ENCODE data around the gene PEPD.
"Not testable (repeated sequence)": the region's sequence is repeated elsewhere in the genome, so short reads cannot be mapped to it uniquely, and the experiment has no call there.

Gene PEPD

DNA sequence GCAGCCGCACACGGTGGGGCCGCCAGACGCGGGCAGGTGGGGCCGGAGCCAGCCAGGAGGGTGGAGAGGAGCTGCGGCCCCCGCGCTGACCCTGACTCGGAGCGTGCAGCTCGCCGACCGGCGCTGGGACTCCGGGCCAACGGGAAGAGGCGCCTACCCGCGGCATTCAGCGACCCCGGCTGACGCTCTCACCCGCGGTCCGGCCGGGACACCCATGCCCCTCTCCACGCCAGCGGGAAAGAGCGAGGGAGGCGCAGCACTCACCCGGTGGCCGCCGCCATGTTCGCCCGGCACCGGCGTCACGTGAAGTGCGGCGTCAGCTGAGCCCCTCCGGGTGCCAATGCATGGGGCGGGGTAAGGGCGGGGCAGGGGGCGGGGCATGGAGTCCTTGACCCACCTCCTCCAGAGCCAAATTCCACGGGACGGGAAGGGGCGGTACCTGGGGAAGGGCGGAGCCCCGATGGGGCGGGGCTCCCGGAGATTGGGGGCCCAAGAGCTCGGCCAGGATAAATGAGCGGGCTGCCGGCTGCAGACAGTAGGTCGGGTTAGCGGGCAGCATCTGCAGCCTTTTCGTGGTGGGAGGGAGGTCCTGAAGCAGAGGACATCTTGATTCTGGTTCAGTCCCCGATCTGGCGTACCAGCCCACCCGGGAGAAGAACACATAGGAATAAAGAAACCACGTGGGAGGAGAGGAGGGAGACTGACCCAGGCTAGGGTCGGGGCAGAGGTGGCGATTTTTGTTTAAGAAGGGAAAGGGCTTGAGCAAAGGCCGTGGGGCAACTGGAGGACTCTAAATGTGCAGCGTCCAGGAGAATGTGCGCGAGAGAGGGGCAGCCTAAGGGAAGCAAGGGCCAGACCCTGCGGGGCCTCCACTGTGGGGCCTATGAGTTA is at the start of gene PEPD:
TSS of gene PEPD (minus strand) at position 312 of the 891 bp plus-strand sequence. CDS start at position 281, 31 bp downstream.
- DNase-seq, result peak; percentile 90

DNA sequence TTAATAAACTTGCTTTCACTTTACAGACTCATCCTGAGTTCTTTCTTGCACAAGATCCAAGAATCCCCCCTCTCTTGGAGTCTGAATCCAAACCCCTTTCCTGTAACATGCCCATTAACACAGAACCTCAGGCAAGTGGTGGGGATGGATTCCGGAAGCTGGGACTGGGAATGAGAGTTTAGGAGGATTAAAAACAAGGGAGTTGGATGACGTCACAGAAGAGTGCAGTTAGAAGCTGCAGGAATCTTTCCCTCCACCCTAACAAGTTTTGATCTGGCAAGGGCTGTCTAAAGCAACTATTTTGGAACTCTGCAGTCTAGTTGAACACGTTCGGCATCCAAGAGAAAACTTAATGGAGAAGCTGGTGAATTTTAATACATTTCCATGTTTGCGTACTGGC is 48.2 kb upstream of the PEPD start:
- DNase-seq, result no peak

DNA sequence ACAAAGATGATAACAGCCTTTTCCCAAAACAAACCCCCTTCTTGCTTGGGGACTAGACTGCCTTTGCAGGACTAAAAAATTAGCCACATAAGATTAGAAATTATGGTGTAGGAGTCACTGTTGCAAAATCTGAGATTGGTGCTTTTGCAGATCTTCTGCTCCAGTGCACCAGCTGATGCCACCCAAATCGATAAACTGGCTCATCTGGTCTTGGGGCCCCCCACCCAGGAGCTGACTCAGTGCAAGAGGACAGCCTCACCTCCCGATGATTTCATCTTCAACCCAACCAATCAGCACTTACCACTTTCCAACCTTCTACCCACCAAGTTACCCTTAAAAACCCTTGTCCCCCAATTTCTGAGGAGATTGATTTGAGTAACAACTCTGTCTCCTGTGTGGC is 47.1 kb upstream of the PEPD start:
- DNase-seq, result no peak

DNA sequence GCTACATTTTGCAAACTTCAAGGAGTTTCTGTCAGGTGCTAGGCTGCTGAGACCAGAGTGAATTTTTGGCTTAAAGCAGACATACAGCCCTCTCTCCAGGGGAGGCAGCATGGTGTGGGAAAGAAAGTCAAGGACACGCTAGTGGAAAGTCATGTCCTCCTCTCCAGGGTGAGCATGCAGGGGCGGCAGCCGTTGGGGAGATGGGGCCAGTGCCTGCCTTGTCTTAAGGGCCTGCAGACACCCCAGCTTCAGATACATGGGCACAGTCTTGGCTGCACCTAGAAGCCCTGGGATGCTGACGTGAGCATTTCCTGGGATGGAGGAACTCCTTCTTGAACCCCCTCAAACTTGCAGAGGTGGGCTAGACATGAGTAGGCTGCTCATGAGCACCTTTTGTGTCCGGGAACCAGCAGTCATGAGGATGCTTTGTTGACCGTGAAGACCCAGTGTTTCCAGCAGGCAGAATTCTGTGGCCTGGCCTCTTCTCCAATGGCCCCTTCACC is 43.3 kb upstream of the PEPD start:
- DNase-seq, result no peak

DNA sequence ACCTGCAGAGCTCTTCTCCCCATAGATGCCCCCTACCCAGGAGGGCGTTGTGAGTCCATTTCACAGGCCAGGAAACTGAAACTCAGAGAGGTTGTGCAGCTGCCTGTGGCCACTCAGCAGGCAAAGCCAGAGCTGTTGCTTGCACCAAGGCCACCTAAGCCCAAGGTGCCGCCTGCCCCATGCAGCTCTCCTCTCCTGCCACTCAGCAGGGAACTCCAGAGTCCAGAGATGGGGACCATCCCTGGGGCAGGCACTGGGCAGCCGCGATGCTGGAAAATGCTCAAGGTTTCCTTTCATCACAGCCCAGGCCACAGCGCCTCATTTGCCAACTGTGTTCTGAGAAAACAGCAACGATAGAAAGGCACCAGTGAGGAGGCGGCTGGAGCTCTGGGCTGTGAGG is 41.0 kb upstream of the PEPD start:
- DNase-seq, result no peak

DNA sequence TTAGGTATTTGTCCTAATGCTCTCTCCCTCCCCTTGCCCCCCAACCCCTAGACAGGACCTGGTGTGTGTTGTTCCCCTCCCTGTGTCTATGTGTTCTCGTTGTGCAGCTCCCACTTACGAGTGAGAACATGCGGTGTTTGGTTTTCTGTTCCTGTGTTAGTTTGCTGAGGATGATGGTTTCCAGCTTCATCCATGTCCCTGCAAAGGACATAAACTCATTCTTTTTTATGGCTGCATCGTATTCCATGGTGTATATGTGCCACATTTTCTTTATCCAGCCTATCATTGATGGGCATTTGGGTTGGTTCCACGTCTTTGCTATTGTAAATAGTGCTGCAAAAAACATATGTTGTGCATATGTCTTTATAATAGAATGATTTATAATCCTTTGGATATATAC is 40.1 kb upstream of the PEPD start:
- not testable (repeated sequence) for DNase-seq

DNA sequence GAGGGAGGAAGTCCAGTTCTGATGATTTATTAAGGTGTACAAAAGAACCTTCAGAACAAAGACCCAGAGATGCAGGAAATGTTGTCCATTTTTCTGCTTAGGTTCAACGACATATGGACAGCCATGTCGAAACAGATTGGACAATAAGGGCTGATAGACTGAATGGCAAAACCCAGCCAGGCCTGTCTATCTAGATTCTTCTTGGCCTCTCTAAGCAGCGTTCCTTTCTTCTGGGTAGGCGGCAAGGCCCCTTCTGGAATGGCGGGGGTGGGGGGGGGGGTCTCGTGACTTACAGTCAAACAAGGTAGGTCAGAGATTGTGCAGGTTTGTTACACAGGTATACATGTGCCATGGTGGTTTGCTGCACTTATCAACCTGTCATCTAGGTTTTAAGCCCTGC is 39.7 kb upstream of the PEPD start:
- DNase-seq, result no peak

DNA sequence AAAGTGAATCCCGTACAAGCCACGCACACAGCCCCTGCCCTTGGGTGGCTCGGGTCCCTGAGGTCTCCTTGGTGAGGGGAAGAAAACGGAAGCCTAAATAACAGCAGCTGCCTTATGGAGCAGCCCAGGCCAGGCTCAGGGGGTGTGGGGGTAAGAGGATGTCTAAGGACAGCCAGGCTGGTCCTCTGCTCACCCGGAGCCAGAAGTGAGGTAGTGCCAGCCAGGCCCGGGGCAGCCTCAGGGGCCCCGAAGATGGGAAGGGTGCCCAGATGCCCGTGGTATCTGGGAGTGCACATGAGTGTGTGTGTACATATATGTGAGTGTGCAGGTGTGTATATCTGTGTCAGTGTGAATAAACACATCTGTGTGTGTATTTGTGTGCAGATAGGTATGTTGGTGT is 38.4 kb upstream of the PEPD start:
- DNase-seq, result no peak

DNA sequence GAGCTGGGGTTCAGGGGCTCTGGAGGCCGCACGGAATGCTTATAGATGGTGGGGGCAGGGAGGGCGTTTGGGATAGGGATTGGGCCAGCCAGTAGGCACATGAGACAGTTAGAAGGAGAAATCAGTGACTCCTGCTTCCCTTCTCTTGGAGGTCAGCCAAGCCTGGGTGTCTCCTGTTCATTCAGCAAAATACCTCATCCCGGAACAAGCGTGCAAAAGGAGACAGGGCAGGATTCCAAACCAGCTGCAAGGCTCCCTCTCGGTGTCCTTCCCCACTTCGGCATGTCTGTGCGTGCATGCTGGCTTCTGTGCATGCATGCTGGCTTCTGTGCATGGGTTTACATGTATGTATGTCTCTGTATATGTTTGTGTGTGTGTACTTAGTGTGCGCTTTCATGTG is 37.3 kb upstream of the PEPD start:
- peak; percentile 18 for DNase-seq

DNA sequence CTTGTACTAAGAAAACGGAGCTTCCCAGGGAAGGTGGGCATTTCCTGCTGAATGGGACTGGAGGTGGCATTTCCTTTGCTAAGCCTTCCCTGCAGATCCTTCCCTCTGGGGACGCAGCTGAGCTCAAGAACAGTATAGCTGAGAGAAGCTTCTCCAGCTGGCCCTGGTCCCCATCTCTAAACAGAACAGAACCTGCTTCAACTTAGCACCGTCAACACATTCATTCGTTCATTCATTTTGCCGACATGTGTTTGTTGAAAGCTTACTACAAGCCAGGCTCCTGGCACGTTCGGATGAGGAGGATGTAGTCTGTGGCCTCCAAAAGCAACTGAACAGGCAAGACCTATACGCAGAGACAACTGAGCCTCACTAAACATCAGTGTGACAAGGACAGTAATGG is 36.6 kb upstream of the PEPD start:
- DNase-seq, result no peak

DNA sequence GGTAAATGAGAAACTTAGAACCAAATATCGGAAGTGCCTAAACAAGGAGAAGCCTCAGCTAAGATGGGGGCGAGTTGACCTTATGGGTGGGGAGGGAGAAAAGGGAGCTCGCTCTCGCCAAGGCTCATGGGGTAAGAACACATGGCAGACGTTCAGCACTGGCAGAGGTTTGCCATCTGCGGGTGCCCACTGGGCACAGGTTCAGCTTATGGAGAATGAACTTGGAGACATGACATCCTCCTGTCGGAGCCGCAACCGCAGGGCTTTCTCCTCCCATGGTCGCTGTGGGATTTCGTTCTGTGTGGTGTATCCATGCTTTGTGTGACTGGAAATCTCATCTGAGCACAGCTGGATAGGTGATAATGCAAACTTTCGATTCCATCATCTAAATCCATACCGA is 36.1 kb upstream of the PEPD start:
- DNase-seq, result no peak

DNA sequence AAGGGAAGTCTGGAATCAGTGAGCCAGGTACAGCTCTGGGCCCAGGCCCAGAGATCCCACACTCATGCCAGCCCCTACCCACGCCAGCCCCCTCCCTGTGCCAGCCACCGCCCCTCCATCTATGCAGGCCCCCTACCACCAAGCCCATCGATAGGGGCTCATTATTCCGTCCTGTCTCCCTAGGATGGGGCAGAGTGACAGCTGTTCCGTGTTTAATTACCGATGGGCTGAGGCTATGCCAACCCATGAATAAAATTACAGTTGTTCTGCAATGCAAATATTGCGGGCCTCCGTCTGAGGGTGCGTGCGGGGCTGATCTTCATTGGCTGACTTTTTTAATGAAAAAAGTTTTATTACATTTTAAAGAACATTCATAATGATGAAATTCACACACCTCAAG is 35.6 kb upstream of the PEPD start:
- no peak for DNase-seq

DNA sequence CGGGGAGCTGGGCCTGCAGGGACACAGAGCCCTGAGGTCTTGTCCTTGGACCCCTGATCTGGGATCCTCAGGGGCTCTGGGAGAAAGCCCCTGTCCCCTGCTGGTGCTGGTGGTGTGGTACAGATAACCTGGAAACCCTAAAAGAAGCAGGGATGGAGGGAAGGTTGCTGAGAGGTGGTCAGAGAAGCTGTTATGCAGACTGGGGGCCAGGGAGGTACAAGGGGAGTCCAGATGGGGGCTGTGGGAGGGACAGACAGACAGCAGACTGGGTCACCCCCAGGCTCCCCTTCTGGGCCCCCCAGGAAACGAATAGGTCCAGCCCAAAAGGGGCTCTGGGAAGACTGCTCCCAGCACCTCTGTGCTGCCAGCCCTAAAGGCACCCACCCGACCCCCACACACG is 34.7 kb upstream of the PEPD start:
- DNase-seq, result no peak

DNA sequence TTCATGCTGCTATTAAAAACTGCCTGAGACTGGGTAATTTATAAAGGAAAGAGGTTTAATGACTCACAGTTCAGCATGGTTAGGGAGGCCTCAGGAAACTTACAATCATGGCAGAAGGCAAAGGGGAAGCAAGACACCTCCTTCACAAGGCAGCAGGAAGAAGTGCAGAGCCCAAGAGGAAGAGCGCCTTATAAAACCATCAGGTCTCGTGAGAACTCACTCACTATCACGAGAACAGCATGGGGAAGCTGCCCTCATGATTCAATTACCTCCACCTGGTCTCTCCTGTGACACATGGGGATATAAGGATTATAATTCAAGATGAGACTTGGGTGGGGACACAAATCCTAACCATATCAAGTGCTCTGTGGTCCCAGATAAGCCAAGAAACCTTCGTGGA is 34.1 kb upstream of the PEPD start:
- not testable (repeated sequence) for DNase-seq

DNA sequence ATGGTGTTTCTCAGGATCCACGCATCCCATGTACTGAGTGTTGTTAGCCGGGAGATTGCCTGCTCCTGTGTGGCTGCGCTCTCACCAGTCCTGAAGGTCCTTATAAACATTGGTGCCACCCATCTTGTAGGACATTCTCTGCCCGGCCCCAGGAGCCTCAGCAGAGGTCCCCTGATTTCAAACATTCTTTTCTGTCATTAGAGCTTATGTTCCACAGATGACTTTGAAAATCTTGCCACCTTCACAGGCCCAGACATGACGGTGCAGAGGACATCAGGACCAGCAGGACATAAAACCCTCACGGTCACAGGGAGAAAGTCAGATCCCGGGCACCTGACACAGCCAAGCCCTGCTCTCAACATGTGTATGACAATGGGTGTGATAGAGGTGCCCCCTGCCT is 33.2 kb upstream of the PEPD start:
- DNase-seq, result no peak

DNA sequence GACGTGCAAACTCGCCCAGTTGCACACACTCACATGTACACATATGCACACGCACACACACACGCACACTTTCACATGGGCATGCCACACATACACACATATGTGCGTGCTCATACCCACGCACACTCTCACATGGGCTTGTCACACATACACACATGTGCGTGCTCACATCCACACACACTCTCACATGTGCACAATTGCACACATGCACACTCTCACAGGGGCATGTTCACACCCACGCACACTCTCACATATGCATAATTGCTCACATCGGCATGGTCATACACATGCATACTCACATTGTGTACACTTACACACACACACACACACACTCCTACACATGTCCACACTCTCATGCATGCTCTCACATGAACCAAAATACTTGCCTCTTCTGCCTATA is 32.8 kb upstream of the PEPD start:
- DNase-seq, result no peak

DNA sequence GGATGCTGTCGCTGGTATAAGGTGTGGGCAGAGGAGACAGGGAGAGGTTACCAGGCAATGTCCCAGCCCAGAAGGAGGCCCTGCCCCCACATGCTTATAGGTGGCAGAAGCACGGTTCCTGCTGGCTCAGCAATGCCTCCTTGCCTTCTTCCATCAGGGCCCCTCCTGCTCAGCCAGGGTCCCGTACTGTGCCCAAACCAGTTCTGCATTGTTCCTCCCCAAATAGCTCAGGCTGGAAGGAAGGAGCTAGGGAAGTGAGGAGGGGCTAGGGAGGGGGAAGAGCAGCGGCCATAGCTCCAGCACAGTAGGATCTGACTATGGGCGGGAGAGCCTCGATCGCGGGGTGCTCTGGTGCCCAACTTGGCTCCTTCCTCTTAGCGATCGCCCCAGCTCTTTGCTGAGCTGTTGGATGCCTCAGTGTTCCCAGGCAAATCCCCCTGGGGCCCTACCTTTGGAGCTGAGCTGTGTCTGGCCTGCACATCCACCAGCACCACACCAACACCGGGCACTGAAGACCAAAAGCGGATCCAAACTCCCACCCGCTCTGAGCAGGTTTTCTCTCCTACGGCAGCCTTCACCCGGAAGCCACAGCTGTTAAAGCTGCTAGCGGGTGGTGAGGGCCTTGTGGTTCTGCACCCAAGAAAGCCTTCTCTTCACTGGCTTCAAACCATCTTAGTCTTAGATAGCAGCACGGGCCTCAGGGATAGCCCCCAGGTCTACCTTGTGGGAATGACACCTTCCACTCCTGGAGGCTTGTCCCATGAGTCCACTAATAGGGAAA is 32.1 kb upstream of the PEPD start:
- no peak for DNase-seq

DNA sequence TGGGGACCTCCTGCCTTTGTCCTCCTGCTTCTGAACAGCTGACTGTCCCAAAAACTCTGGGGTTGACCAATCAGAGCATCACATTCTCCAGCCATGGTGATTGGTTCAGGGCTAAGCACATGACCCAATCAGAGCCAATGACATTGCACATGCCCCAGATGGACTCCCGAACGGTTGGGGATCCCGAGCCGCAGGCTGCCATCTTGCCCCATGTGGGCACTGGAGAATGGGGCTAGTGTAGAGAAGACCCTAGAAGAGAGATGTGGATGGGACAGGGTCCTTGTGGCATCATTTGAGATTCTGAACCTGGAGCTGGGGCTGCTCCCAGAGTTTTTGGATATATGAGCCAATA is 31.3 kb upstream of the PEPD start:
- no peak for DNase-seq

DNA sequence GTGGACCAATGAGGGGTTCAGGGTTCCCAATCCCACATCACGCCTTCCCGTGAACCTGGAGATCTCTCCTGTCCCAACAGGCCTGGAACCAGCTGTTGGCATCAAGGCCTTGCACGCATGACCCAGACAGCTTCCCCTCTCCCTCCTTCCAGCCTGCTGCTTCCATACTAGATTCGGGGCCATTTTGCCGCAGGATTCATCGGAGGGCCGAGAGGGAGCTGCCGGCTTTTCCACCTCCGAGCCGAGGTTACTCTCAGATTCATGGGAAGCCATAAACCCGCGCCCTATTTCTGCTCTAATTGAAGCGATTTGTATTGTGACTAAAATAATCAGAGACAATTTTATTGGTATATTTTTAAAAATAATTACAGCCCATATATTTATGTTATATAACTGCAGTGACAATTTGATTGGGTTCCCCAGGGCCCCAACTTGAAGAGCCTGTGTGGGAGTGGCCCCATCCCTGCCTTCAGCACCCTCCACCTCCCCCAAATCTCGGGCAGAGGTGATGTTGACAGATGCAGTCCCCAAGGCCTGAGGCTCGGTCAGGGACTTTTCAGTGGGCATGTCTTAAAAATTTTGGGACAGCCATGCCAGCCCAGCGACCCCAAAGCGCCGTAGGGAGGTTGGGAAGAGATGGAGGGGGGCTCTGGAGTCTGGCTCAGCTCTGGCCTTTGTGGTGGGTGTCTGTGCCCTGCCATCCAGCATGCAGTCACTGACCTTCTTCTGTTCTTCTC is 30.8 kb upstream of the PEPD start:
- no peak for DNase-seq

DNA sequence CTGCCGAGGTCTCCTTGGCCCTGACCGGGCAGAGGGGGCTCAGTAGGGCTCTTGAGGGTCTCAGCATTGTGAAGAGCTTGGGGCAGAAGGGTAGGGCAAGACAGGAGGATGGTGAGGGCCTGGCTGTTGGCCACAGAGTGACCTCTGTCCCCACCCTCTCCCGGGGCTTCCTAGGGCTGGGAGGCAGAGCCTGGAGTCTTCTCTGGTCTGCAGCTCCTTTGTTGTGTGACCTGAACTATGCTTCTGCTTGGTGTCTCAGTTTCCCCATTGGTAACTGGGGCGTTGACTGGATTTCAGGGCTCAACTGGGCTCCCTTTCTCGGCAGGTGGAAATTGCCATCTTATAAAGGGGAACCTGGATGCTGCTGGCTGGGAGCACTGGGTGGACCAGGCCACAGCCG is 30.1 kb upstream of the PEPD start:
- DNase-seq, result no peak

DNA sequence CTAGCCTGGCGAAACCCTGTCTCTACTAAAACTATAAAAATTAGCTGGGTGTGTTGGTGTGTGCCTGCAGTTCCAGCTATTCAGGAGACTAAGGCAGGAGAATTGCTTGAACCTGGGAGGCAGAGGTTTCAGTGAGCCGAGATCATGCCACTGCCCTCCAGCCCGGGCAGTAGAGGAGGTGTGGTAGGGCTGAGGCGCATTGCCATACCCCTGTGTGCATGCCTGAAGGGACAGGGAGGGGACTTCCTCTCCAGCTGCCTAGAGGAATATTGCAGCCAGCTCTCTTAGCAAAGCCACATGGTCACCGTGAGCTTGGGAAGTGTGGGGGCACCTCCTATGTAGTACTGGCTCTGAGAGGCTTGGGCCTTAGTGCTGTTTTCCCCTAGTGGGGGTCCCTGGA is 29.2 kb upstream of the PEPD start:
- no peak for DNase-seq

DNA sequence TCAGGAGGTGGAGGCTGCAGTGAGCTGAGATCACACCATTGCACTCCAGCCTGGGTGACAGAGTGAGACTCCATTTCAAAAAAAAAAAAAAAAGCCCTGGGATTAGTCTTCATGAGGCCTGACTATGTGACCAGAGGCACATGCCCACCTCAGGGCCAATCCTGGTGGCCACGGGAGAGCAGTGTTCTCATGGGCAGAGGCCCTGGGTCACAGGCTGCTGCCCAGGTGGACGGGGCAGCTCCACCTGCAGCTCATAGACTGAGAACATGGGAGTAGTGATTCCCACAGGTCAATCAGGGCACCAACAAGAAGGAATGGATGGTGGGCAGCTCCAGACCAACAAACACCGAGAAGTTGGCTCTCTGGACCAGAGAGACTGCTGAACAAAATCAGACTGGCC is 26.1 kb upstream of the PEPD start:
- no peak for DNase-seq

DNA sequence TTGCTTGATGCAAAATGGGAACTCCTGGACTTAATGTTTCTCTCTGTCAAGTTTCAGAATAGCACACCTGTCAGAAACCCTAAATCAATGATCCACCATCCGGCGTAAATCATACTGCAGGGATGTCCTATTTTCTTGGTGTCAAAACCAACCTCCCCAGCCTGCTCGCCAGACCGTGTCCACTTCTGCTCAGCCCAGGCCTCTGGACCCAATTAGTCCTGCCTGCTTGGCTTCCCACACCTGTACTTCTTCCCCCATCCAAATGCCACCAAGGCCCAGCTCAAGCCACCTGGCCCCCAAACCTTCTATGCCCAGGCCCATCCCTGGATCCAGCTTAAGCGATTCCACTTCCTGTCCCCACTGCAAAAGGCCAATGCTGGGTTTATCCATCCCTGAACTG is 25.1 kb upstream of the PEPD start:
- no peak for DNase-seq

Measured in DMS53 (cell line).